PC-3 (cell line): Measurements from ENCODE around the gene DDX10. TPM values are rescaled to one million over a fixed set of nuclear protein-coding genes. Genes with fewer than 3 reads are reported as not detected.

Experiments
- ATAC-seq: fragments of 200-7000 bp; cut with Tn5 transposase; 2 replicates; pipeline ENCODE4 v1.9.1; 2020; ENCODE audit warnings: mild to moderate bottlenecking, moderate library complexity
- BruUV-seq: library from RNA; stranded (reverse); fragments of 400-500 nt; replicated peaks from 2 replicates; lab custom pipeline; 2021; lab: Mats Ljungman, UMichigan
- CTCF ChIA-PET: fragments of 300-600 bp; sonication (Branson Sonifier 250); formaldehyde crosslinking; loops from one replicate; lab custom pipeline; 2022; ENCODE audit warnings: antibody characterized with exemption; lab: Charles Lee
- POLR2A ChIA-PET: fragments of 300-600 bp; sonication (Branson Sonifier 250); formaldehyde crosslinking; loops from one replicate; lab custom pipeline; 2022; ENCODE audit warnings: antibody characterized with exemption; ENCODE audit not compliant: unreplicated experiment; lab: Charles Lee
- DNase-seq: peaks from one replicate; pipeline ENCODE4 v3.0.0-alpha.2; 2015
- H2AFZ ChIP-seq: fragments of 300-600 bp; sonication (generic); 2 replicates; pipeline ENCODE4 v1.6.0; 2016; ENCODE audit warnings: antibody characterized with exemption, low read length
- H3F3A ChIP-seq: fragments of 300-600 bp; sonication (generic); one replicate; pipeline ENCODE4 v1.6.0; 2017; ENCODE audit warnings: antibody characterized with exemption, low read length, control low read depth, mild to moderate bottlenecking; ENCODE audit not compliant: unreplicated experiment
- H3K27ac ChIP-seq: fragments of 300-600 bp; sonication (generic); 2 replicates; pipeline ENCODE4 v1.5.1; 2016; ENCODE audit warnings: mild to moderate bottlenecking, low read length
- H3K27me3 ChIP-seq: fragments of 300-600 bp; sonication (generic); 2 replicates; pipeline ENCODE4 v1.6.1; 2016; ENCODE audit warnings: low read length, mixed read lengths
- H3K36me3 ChIP-seq: fragments of 300-600 bp; sonication (generic); 2 replicates; pipeline ENCODE4 v1.6.1; 2016; ENCODE audit warnings: low read depth, mixed run types, low read length, mixed read lengths
- H3K4me1 ChIP-seq: fragments of 300-600 bp; sonication (generic); 2 replicates; pipeline ENCODE4 v1.5.1; 2016; ENCODE audit warnings: low read length; ENCODE audit not compliant: insufficient read depth
- H3K4me2 ChIP-seq: fragments of 300-600 bp; sonication (generic); 2 replicates; pipeline ENCODE4 v1.6.0; 2016; ENCODE audit warnings: low read length
- H3K4me3 ChIP-seq: fragments of 300-600 bp; sonication (generic); 2 replicates; pipeline ENCODE4 v1.5.1; 2016; ENCODE audit warnings: mild to moderate bottlenecking, low read length, mixed read lengths
- H3K79me2 ChIP-seq: fragments of 300-600 bp; sonication (generic); 2 replicates; pipeline ENCODE4 v1.6.1; 2017; ENCODE audit warnings: low read length, mixed read lengths
- H3K9ac ChIP-seq: fragments of 300-600 bp; sonication (generic); 2 replicates; pipeline ENCODE4 v1.6.0; 2016; ENCODE audit warnings: mild to moderate bottlenecking, low read length
- H3K9me2 ChIP-seq: fragments of 300-600 bp; sonication (generic); replicated peaks from 2 replicates; pipeline ENCODE4 v1.6.1; 2016; ENCODE audit warnings: mixed run types, low read length, mixed read lengths
- H3K9me3 ChIP-seq: fragments of 300-600 bp; sonication (generic); 2 replicates; pipeline ENCODE4 v1.6.1; 2016; ENCODE audit warnings: low read length, mixed read lengths
- H4K20me1 ChIP-seq: fragments of 300-600 bp; sonication (generic); 2 replicates; pipeline ENCODE4 v1.6.1; 2016; ENCODE audit warnings: low read length, mixed read lengths
- CTCF ChIP-seq: fragments of 300-600 bp; sonication (generic); conservative IDR thresholded peaks from 2 replicates; pipeline ENCODE4 v1.5.1; 2017; ENCODE audit warnings: antibody characterized with exemption, low read depth, mild to moderate bottlenecking, low read length
- EZH2 ChIP-seq: fragments of 300-600 bp; sonication (generic); IDR thresholded peaks from one replicate; pipeline ENCODE4 v1.6.1; 2017; ENCODE audit warnings: antibody characterized with exemption, mild to moderate bottlenecking, low read length; ENCODE audit not compliant: unreplicated experiment
- EZH2phosphoT487 ChIP-seq: fragments of 300-600 bp; sonication (generic); IDR thresholded peaks from 2 replicates; pipeline ENCODE4 v1.6.1; 2018; ENCODE audit warnings: mild to moderate bottlenecking, antibody characterized with exemption, low read length, borderline replicate concordance
- intact Hi-C: fragments of 100-400 bp; cut with micrococcal nuclease; formaldehyde crosslinking; loops from 2 replicates; pipeline ENCODE4 v1.9.0; 2023
- total RNA-seq: library from RNA; depleted of rRNA; stranded (reverse); fragments of >200 nt; gene quantifications from 2 replicates; pipeline ENCODE4 v1.2.3, GENCODE V29; 2014

DDX10 gene
- total RNA-seq, 1 experiment from 2014 or later = 55.2 TPM

GRCh38 chr11:108807262-108807661 lies 142.4 kb downstream of the DDX10 start:
- Histone ChIP-seq H3K9me3 (no peaks in the 10 kb centered on the region), H3K27ac (no peak overlapping the region), H4K20me1 (0 out of 2 replicates have a peak, but pooled peaks cover 4% of the 10 kb centered on the region), H3K9ac (no peak overlapping the region), H3K4me2 (no peak overlapping the region), H3K36me3 (no peaks in the 10 kb centered on the region), H3K4me3 (no peak overlapping the region), H3K79me2 (peaks cover 8% of the 10 kb centered on the region), H3K9me2 (no peaks in the 10 kb centered on the region), H2AFZ (no peak overlapping the region), H3K4me1 (no peaks in the 10 kb centered on the region), H3F3A (no peaks in the 10 kb centered on the region), H3K27me3 (no peaks in the 10 kb centered on the region)
- ATAC-seq (no peak), DNase-seq (no peak)
- intact Hi-C loops = no loop called here
- BruUV-seq = no TSS peak
- TF ChIP-seq CTCF = no peak
- ChIA-PET CTCF (no interaction called here), POLR2A (no interaction called here)

GRCh38 chr11:108813086-108813485 lies 148.2 kb downstream of the DDX10 start:
- intact Hi-C loops = no loop called here
- no peak for ATAC-seq
- H3K9me2 ChIP-seq = no peaks in the 10 kb centered on the region
- ChIA-PET POLR2A (no interaction called here), CTCF (no interaction called here)
- no peak overlapping the region for H3K4me2 ChIP-seq
- H3K36me3 ChIP-seq = no peaks in the 10 kb centered on the region
- no peak for DNase-seq
- H3K4me3 ChIP-seq = no peak overlapping the region
- H2AFZ ChIP-seq = no peak overlapping the region
- no peaks in the 10 kb centered on the region for H3F3A ChIP-seq
- no peak overlapping the region for H3K9ac ChIP-seq
- H3K27ac ChIP-seq = no peak overlapping the region
- no peaks in the 10 kb centered on the region for H3K4me1 ChIP-seq
- BruUV-seq = no TSS peak
- TF ChIP-seq EZH2phosphoT487 (no peak), EZH2 (no peak), CTCF (no peak)
- H3K79me2 ChIP-seq = no peaks in the 10 kb centered on the region; the same call in none of the 2 replicates
- no peaks in the 10 kb centered on the region for H3K27me3 ChIP-seq
- H4K20me1 ChIP-seq = 0 out of 2 replicates have a peak, but pooled peaks cover 4% of the 10 kb centered on the region
- H3K9me3 ChIP-seq = no peaks in the 10 kb centered on the region

GRCh38 chr11:108817976-108818375 lies 153.1 kb downstream of the DDX10 start:
- Histone ChIP-seq H3K36me3 (no peaks in the 10 kb centered on the region), H3K9me2 (no peaks in the 10 kb centered on the region), H3K9ac (no peak overlapping the region), H3F3A (no peaks in the 10 kb centered on the region), H3K27me3 (no peaks in the 10 kb centered on the region), H3K27ac (no peak overlapping the region), H3K4me3 (no peak overlapping the region), H3K4me1 (no peaks in the 10 kb centered on the region), H4K20me1 (no peaks in the 10 kb centered on the region), H3K79me2 (no peaks in the 10 kb centered on the region), H2AFZ (no peak overlapping the region), H3K4me2 (no peak overlapping the region), H3K9me3 (no peaks in the 10 kb centered on the region)
- intact Hi-C loops = no loop called here
- CTCF ChIA-PET = no interaction called here
- no peak for DNase-seq
- BruUV-seq = no TSS peak
- no peak for ATAC-seq
- TF ChIP-seq EZH2phosphoT487 (no peak), CTCF (no peak), EZH2 (no peak)
- POLR2A ChIA-PET = no interaction called here
